ENCODE measurements around the gene FAM161B. TPM values are rescaled to one million over a fixed set of nuclear protein-coding genes. Genes with fewer than 3 reads are reported as not detected.

The FAM161B gene, protein sequence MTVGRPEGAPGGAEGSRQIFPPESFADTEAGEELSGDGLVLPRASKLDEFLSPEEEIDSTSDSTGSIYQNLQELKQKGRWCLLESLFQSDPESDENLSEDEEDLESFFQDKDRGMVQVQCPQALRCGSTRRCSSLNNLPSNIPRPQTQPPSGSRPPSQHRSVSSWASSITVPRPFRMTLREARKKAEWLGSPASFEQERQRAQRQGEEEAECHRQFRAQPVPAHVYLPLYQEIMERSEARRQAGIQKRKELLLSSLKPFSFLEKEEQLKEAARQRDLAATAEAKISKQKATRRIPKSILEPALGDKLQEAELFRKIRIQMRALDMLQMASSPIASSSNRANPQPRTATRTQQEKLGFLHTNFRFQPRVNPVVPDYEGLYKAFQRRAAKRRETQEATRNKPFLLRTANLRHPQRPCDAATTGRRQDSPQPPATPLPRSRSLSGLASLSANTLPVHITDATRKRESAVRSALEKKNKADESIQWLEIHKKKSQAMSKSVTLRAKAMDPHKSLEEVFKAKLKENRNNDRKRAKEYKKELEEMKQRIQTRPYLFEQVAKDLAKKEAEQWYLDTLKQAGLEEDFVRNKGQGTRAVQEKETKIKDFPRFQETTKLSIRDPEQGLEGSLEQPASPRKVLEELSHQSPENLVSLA
- total RNA-seq (2022) (1.4 and 1.6 TPM in 2 replicates), Bru-seq, nascent RNA (percentile 39 among the genes with signal in this experiment), BruChase-seq, experiment 1, labeled RNA remaining after a 2-hour chase (percentile 37 among the genes with signal in this experiment), BruChase-seq, experiment 2, labeled RNA remaining after a 6-hour chase (percentile 41 among the genes with signal in this experiment)
- long read RNA-seq, full-length matches to known transcripts, result 2 of 3 reads
- long read RNA-seq, partial matches to known transcripts, result 1 of 3 reads
- long read RNA-seq, other reads (novel, unspliced or antisense), result 0 of 3 reads

DNA sequence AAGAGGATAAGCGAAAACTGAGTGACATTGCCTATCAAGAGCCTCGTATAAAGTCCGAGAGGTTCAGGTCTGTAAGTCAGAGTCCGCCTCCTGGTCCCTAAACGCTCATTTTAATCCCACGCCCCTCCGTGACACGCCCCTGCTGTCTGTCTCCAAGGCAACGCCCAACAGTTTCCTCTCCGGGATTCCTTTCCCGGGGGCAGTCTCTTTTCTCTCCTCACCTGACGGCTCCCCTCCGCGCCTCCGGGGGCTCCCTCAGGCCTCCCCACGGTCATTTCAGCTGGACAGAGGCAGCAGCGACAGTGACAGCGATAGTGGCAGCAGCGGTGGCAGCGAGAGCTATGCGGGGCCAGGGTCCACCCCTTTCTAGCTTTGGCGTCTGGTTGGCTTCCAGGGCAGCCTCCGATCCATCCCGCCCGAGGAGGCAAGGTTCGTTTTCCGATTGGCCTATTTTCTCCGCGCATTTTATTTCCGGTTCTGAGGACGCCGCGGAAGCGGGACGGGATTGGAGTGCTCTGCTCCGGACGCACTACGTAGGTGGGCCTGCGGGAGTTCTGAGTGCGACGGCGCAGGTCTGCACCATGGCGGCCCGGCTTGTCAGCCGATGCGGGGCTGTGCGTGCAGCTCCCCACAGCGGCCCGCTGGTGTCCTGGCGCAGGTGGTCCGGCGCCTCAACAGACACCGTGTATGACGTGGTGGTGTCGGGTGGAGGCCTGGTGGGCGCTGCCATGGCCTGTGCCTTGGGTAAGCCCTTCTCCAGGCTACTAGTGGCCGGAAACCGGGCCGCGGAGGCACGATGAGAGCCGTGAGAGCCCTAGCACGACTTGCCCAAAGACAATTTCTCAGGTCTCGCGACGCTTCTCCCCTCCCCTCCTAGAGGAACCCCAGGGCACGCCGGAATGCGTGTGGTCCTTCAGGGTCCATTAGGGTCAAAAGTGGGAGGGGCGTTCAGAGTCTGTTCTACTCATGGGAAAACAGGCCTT lies at the start of gene FAM161B, which contains the start of gene COQ6:
Gene FAM161B (minus strand): TSS at position 343 of the 983 bp plus-strand sequence. CDS start 68 bp downstream, at position 275.
Gene COQ6 (plus strand): TSS at position 551 of the 983 bp plus-strand sequence. CDS start 31 bp downstream, at position 582.
- H3K36me3 ChIP-seq (ENCODE audit: control insufficient read depth, insufficient read depth, low read length), result no peaks in the 10 kb centered on the region
- ChIA-PET POLR2A (interaction anchor here (0.5 to 1.3 kb wide), 14 partner anchors 10 to 400 kb away, joined by 3 to 13 read pairs (median 4); partner anchors contain the start of genes ABCD4, PNMA1, PTGR2 and ZNF410), CTCF (interaction anchor here (0.5 to 1.3 kb wide), 6 partner anchors 8 to 1992 kb away, joined by 3 to 5 read pairs (median 4); partner anchors contain the start of genes BBOF1 and ENTPD5)
- peaks cover 2% of the 10 kb centered on the region; the same call in 1 of the 2 replicates for H3K27me3 ChIP-seq (replicated peaks; ENCODE audit: control insufficient read depth, insufficient read depth, low read length)
- Mint-ChIP-seq H3K4me3 (ENCODE audit: unreplicated experiment) (peak within 1 kb of the TSS; percentile 93), H3K36me3 (ENCODE audit: insufficient read depth, unreplicated experiment) (peaks cover 9% of the 10 kb centered on the region), H3K4me1 (ENCODE audit: low read depth, unreplicated experiment) (no peaks in the 10 kb centered on the region), H3K27ac (ENCODE audit: unreplicated experiment) (peak within 1 kb of the TSS; percentile 81), H3K27me3 (ENCODE audit: insufficient read depth, unreplicated experiment) (no peaks in the 10 kb centered on the region), H3K9me3 (ENCODE audit: unreplicated experiment) (no peaks in the 10 kb centered on the region)
- peak within 1 kb of the TSS; percentile 78 for H3K4me3 ChIP-seq (ENCODE audit: low read depth, low read length)
- H3K9me3 ChIP-seq, result no peaks in the 10 kb centered on the region
- DNase-seq, result peak; percentile 96 to 97
- peaks cover 15% of the 10 kb centered on the region for H3K4me1 ChIP-seq
- TF ChIP-seq, protein P1, sequence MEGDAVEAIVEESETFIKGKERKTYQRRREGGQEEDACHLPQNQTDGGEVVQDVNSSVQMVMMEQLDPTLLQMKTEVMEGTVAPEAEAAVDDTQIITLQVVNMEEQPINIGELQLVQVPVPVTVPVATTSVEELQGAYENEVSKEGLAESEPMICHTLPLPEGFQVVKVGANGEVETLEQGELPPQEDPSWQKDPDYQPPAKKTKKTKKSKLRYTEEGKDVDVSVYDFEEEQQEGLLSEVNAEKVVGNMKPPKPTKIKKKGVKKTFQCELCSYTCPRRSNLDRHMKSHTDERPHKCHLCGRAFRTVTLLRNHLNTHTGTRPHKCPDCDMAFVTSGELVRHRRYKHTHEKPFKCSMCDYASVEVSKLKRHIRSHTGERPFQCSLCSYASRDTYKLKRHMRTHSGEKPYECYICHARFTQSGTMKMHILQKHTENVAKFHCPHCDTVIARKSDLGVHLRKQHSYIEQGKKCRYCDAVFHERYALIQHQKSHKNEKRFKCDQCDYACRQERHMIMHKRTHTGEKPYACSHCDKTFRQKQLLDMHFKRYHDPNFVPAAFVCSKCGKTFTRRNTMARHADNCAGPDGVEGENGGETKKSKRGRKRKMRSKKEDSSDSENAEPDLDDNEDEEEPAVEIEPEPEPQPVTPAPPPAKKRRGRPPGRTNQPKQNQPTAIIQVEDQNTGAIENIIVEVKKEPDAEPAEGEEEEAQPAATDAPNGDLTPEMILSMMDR (IDR thresholded peaks at IDR 0.05; ENCODE audit: insufficient read depth in 1 of 2, low read depth in 1 of 2, low read length in 1 of 2, severe bottlenecking in 1 of 2, unreplicated experiment in 1 of 2), result peak in 1 of 2 experiments; percentile 13
- intact Hi-C loops (cut with micrococcal nuclease; ENCODE audit: unreplicated experiment), result loop anchor here (2.0 to 5.0 kb wide), 4 partner anchors 47 to 79 kb away; partner anchors contain the start of gene ZNF410
- BruUV-seq (replicated peaks), result TSS peak; percentile 57

DNA sequence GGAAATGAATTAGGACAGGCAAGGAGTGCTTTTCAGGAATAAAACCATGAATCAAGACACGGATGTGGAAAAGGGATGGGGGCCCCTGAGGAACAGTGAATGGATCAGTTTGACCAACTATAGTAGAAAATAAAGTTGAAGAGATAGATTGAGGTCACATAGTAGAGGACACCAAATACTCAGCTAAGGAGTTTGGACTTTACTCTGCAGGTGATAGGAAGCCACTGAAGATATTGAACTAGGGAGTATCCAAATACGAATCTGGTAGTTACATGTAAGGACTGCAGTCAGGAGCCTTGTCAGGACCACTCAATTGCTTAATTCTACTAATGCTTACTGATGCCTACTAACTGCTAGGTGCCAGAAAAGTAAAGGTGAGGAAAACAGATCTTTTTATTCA lies 48.8 kb upstream of the FAM161B start:
- no peak overlapping the region for H3K4me3 ChIP-seq (ENCODE audit: low read depth, low read length)
- Mint-ChIP-seq H3K4me3 (ENCODE audit: unreplicated experiment) (no peak overlapping the region), H3K27ac (ENCODE audit: unreplicated experiment) (peak overlapping the region; percentile 60), H3K9me3 (ENCODE audit: unreplicated experiment) (no peaks in the 10 kb centered on the region), H3K4me1 (ENCODE audit: low read depth, unreplicated experiment) (peaks cover 27% of the 10 kb centered on the region), H3K27me3 (ENCODE audit: insufficient read depth, unreplicated experiment) (no peaks in the 10 kb centered on the region), H3K36me3 (ENCODE audit: insufficient read depth, unreplicated experiment) (no peaks in the 10 kb centered on the region)
- H3K4me1 ChIP-seq, result peaks cover 41% of the 10 kb centered on the region
- no peaks in the 10 kb centered on the region for H3K27me3 ChIP-seq (replicated peaks; ENCODE audit: control insufficient read depth, insufficient read depth, low read length)
- no TSS peak for BruUV-seq (replicated peaks)
- no peaks in the 10 kb centered on the region for H3K9me3 ChIP-seq
- TF ChIP-seq, protein P1 (IDR thresholded peaks at IDR 0.05; ENCODE audit: insufficient read depth in 1 of 2, low read depth in 1 of 2, low read length in 1 of 2, severe bottlenecking in 1 of 2, unreplicated experiment in 1 of 2), result no peak
- DNase-seq, result no peak
- H3K36me3 ChIP-seq (ENCODE audit: control insufficient read depth, insufficient read depth, low read length), result no peaks in the 10 kb centered on the region
- ChIA-PET POLR2A (no interaction called here), CTCF (no interaction called here)
- intact Hi-C loops (cut with micrococcal nuclease; ENCODE audit: unreplicated experiment), result loop anchor here (5.0 kb wide), 1 partner anchor 39 kb away; no protein-coding TSS in a partner anchor
